ENCODE measurements around the gene STAG1.
"Not testable (repeated sequence)": the region's sequence is repeated elsewhere in the genome, so short reads cannot be mapped to it uniquely, and the experiment has no call there.

The STAG1 gene

GRCh38 chr3:136390574-136390973 is 361.6 kb downstream of the STAG1 start:
- DNase-seq (ENCODE audit: low read depth): no peak

- no peak for DNase-seq (ENCODE audit: low read depth)
Measured at GRCh38 chr3:136387031-136387430, 365.1 kb downstream of the STAG1 start.

GRCh38 chr3:136385457-136385856 is 366.7 kb downstream of the STAG1 start:
- DNase-seq (ENCODE audit: low read depth): no peak

GRCh38 chr3:136381051-136381450 is 371.1 kb downstream of the STAG1 start:
- no peak for DNase-seq (ENCODE audit: low read depth)

- no peak for DNase-seq (ENCODE audit: low read depth)
Measured at GRCh38 chr3:136380530-136380929, 371.6 kb downstream of the STAG1 start.

GRCh38 chr3:136378011-136378410 is 374.2 kb downstream of the STAG1 start:
- DNase-seq (ENCODE audit: low read depth): no peak

GRCh38 chr3:136377508-136377907 is 374.7 kb downstream of the STAG1 start:
- DNase-seq (ENCODE audit: low read depth): no peak

- DNase-seq (ENCODE audit: low read depth): not testable (repeated sequence)
Measured at GRCh38 chr3:136375800-136376199, 376.4 kb downstream of the STAG1 start.

GRCh38 chr3:136366289-136366688 is 385.9 kb downstream of the STAG1 start:
- no peak for DNase-seq (ENCODE audit: low read depth)

GRCh38 chr3:136353461-136353860 is 398.7 kb downstream of the STAG1 start:
- DNase-seq (ENCODE audit: low read depth): no peak

GRCh38 chr3:136351905-136352304 is 400.3 kb downstream of the STAG1 start:
- no peak for DNase-seq (ENCODE audit: low read depth)

- DNase-seq (ENCODE audit: low read depth): no peak
Measured at GRCh38 chr3:136351351-136351750, 400.8 kb downstream of the STAG1 start.

- DNase-seq (ENCODE audit: low read depth): no peak
Measured at GRCh38 chr3:136350557-136350956, 401.6 kb downstream of the STAG1 start.

- DNase-seq (ENCODE audit: low read depth): no peak
Measured at GRCh38 chr3:136350132-136350531, 402.0 kb downstream of the STAG1 start.

GRCh38 chr3:136346486-136346885 is 405.7 kb downstream of the STAG1 start:
- DNase-seq (ENCODE audit: low read depth): no peak

GRCh38 chr3:136343873-136344555 is 408.2 kb downstream of the STAG1 start:
- no peak for DNase-seq (ENCODE audit: low read depth)

GRCh38 chr3:136343446-136343845 is 408.7 kb downstream of the STAG1 start:
- no peak for DNase-seq (ENCODE audit: low read depth)

GRCh38 chr3:136336329-136337100 is 415.7 kb downstream of the STAG1 start:
- DNase-seq (ENCODE audit: low read depth): no peak

GRCh38 chr3:136334726-136335125 is 417.5 kb downstream of the STAG1 start:
- DNase-seq (ENCODE audit: low read depth): not testable (repeated sequence)

- no peak for DNase-seq (ENCODE audit: low read depth)
Measured at GRCh38 chr3:136334209-136334608, 418.0 kb downstream of the STAG1 start.

GRCh38 chr3:136332776-136333175 is 419.4 kb downstream of the STAG1 start:
- no peak for DNase-seq (ENCODE audit: low read depth)

- no peak for DNase-seq (ENCODE audit: low read depth)
Measured at GRCh38 chr3:136332302-136332701, 419.9 kb downstream of the STAG1 start.

GRCh38 chr3:136330900-136331299 is 421.3 kb downstream of the STAG1 start:
- DNase-seq (ENCODE audit: low read depth): no peak

- DNase-seq (ENCODE audit: low read depth): no peak
Measured at GRCh38 chr3:136329593-136329992, 422.6 kb downstream of the STAG1 start.

All from activated T-cell treated with anti-CD3 and anti-CD28 coated beads for 48 hours (primary cell).